Vagina (tissue), 2 donors: ENCODE results near the gene C11orf24. TPM values are rescaled to one million over a fixed set of nuclear protein-coding genes. Genes with fewer than 3 reads are reported as not detected.

Experiments used
- DNase-seq, 2 donors: peaks; one replicate each; pipeline ENCODE4 v3.0.0-alpha.2; 2017; ENCODE audit errors: extremely low spot score in 2 of 2
- H3K27ac ChIP-seq: fragments of 200-600 bp; sonication (generic); one replicate; pipeline ENCODE4 v1.5.1; 2019
- H3K27me3 ChIP-seq: fragments of 200-600 bp; sonication (generic); one replicate; pipeline ENCODE4 v1.5.1; 2019
- H3K36me3 ChIP-seq, 2 donors: fragments of 200-600 bp; sonication (generic); one replicate each; pipeline ENCODE4 v1.5.1; 2017 to 2019
- H3K4me1 ChIP-seq: fragments of 200-600 bp; sonication (generic); one replicate; pipeline ENCODE4 v1.5.1; 2019
- H3K4me3 ChIP-seq, 2 donors: fragments of 200-600 bp; sonication (generic); 1 replicate in 1 of 2; 2 replicates in 1 of 2; pipeline ENCODE4 v1.5.1; 2016 to 2019
- H3K9me3 ChIP-seq: fragments of 200-600 bp; sonication (generic); one replicate; pipeline ENCODE4 v1.5.1; 2019
- POLR2A ChIP-seq, 2 donors: fragments of 450-650 bp; IDR thresholded peaks; one replicate each; pipeline ENCODE4 v1.6.1; 2017; ENCODE audit warnings: antibody characterized with exemption in 2 of 2, mild to moderate bottlenecking in 2 of 2, moderate library complexity in 2 of 2
- POLR2AphosphoS5 ChIP-seq, 2 donors: sonication (generic); formaldehyde crosslinking; IDR thresholded peaks; one replicate each; pipeline ENCODE4 v1.9.0; 2017; ENCODE audit warnings: antibody characterized with exemption in 2 of 2, mild to moderate bottlenecking in 2 of 2, low read depth in 1 of 2; ENCODE audit not compliant: insufficient read depth in 1 of 2
- intact Hi-C: fragments of 100-400 bp; cut with DNase I; formaldehyde crosslinking; loops from one replicate; pipeline ENCODE4 v1.15.1; 2023
- total RNA-seq: library from RNA; depleted of rRNA; stranded (reverse); fragments of >200 nt; gene quantifications from one replicate; pipeline ENCODE4 v1.2.3, GENCODE V29; 2016
- TF ChIP-seq, protein P1 (sequence below), 3 experiments: fragments of 450-650 bp in 2 of 3; fragments of 200-600 bp in 1 of 3; sonication (generic) in 1 of 3; IDR thresholded peaks; one replicate each; pipeline ENCODE4 v1.5.1; 2017 to 2019; ENCODE audit warnings: antibody characterized with exemption in 3 of 3, mild to moderate bottlenecking in 2 of 3, moderate library complexity in 2 of 3

Gene C11orf24
- total RNA-seq, 1 donor from 2014 or later = 38.1 TPM

DNA sequence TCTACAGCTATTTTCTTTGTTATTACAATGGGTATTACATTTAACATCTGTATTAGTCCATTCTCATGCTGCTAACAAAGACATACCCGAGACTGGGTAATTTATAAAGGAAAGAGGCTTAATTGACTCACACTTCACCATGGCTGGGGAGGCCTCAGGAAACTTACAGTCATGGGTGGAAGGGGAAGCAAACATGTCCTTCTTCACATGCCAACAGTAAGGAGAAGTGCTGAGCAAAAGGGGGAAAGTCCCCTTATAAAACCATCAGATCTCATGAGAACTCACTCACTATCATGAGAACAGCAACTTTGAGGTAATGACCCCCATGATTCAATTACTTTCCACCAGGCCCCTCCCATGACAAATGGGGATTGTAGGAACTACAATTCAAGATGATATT is 42.2 kb downstream of the C11orf24 start:
- H3K27me3 ChIP-seq = no peaks in the 10 kb centered on the region

DNA sequence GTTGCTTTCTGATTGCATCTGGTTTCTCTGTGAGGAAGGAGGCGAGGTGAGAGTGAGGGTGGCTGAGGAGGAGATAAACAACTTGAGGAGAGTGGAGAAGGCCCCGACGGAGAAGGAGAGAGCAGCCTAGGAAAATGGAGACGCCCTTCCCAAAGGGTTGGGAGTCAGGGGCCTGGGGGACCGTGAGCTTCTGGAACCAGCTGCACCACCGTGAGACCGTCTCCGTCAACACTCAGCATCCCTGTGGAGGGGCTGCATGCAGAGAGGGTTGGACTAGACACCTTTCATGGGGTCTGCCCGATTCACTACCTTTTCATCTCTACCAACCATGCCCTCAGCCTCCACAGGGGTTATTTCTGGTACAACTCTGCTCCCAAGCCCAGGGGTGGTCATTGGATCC is 45.4 kb downstream of the C11orf24 start:
- no peaks in the 10 kb centered on the region for H3K4me1 ChIP-seq
- H3K27me3 ChIP-seq = no peaks in the 10 kb centered on the region
- intact Hi-C loops = no loop called here
- H3K4me3 ChIP-seq = no peak overlapping the region
- no peaks in the 10 kb centered on the region for H3K36me3 ChIP-seq
- no peaks in the 10 kb centered on the region for H3K9me3 ChIP-seq
- no peak for DNase-seq
- no peak overlapping the region for H3K27ac ChIP-seq
- TF ChIP-seq, protein P1, sequence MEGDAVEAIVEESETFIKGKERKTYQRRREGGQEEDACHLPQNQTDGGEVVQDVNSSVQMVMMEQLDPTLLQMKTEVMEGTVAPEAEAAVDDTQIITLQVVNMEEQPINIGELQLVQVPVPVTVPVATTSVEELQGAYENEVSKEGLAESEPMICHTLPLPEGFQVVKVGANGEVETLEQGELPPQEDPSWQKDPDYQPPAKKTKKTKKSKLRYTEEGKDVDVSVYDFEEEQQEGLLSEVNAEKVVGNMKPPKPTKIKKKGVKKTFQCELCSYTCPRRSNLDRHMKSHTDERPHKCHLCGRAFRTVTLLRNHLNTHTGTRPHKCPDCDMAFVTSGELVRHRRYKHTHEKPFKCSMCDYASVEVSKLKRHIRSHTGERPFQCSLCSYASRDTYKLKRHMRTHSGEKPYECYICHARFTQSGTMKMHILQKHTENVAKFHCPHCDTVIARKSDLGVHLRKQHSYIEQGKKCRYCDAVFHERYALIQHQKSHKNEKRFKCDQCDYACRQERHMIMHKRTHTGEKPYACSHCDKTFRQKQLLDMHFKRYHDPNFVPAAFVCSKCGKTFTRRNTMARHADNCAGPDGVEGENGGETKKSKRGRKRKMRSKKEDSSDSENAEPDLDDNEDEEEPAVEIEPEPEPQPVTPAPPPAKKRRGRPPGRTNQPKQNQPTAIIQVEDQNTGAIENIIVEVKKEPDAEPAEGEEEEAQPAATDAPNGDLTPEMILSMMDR (IDR thresholded peaks at IDR 0.05) = no peak
- TF ChIP-seq POLR2AphosphoS5 (IDR thresholded peaks at IDR 0.05; ENCODE audit: insufficient read depth in 1 of 2, low read depth in 1 of 2) (no peak), POLR2A (IDR thresholded peaks at IDR 0.05) (no peak)

More for the DNA sequence above, 42.2 kb downstream of the C11orf24 start:
- no peak overlapping the region for H3K27ac ChIP-seq
- H3K9me3 ChIP-seq = no peaks in the 10 kb centered on the region
- no peak for DNase-seq
- no peaks in the 10 kb centered on the region for H3K4me1 ChIP-seq
- intact Hi-C loops = no loop called here
- no peak overlapping the region for H3K4me3 ChIP-seq
- TF ChIP-seq POLR2A (IDR thresholded peaks at IDR 0.05) (no peak), POLR2AphosphoS5 (IDR thresholded peaks at IDR 0.05; ENCODE audit: insufficient read depth in 1 of 2, low read depth in 1 of 2) (no peak)
- TF ChIP-seq, protein P1 (IDR thresholded peaks at IDR 0.05) = no peak
- H3K36me3 ChIP-seq = no peaks in the 10 kb centered on the region

DNA sequence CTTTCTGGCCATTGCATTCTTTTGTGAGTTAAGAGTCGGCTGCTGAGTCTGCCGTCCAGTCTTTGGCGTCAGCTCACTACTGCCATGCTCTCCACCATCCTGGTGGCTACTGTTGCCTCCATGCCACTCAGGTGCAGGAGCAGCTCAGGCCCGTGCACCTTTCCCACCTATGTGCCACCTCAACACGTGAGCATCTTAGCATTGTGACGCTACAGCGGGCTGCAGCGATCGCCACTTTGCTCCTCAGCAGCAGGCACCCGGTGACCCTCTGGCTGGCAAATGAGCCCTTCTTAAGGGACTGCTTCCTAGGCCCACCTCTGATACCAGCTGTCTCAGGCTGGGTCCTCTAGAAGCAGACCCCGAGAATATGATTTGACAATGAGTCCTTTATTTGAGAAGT is 47.2 kb downstream of the C11orf24 start:
- intact Hi-C loops = no loop called here
- H3K27me3 ChIP-seq = no peaks in the 10 kb centered on the region
- no peak for DNase-seq
- H3K4me3 ChIP-seq = no peak overlapping the region
- H3K4me1 ChIP-seq = no peaks in the 10 kb centered on the region
- TF ChIP-seq, protein P1 (IDR thresholded peaks at IDR 0.05) = no peak
- TF ChIP-seq POLR2A (IDR thresholded peaks at IDR 0.05) = no peak
- TF ChIP-seq POLR2AphosphoS5 (IDR thresholded peaks at IDR 0.05; ENCODE audit: insufficient read depth in 1 of 2, low read depth in 1 of 2) = no peak
- H3K9me3 ChIP-seq = no peaks in the 10 kb centered on the region
- H3K27ac ChIP-seq = no peak overlapping the region
- no peaks in the 10 kb centered on the region for H3K36me3 ChIP-seq

DNA sequence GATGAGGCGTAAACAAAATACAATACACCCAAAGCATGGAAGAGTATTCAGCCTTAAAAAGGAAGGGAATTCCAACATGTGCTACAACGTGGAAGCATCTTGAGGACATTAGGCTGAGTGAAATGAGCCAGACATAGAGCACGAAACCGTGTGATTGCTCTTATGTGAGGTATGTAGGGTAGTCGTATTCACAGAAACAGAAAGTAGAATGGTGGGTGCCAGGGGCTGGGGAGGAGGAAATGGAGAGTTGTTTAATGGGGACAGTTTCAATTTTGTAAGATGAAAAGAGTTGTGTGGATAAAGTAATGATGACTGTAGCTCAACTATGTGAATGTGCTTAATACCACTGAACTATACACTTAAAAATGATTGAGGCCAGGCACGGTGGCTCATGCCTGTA is 48.5 kb downstream of the C11orf24 start:
- H3K36me3 ChIP-seq = no peaks in the 10 kb centered on the region
- H3K4me3 ChIP-seq = no peak overlapping the region
- no peak for DNase-seq
- H3K27me3 ChIP-seq = no peaks in the 10 kb centered on the region
- TF ChIP-seq, protein P1 (IDR thresholded peaks at IDR 0.05) = no peak
- H3K4me1 ChIP-seq = no peaks in the 10 kb centered on the region
- no peak overlapping the region for H3K27ac ChIP-seq
- H3K9me3 ChIP-seq = no peaks in the 10 kb centered on the region
- intact Hi-C loops = no loop called here

GRCh38 chr11:68221406-68221805 is 50.4 kb downstream of the C11orf24 start:
- H3K27me3 ChIP-seq = no peaks in the 10 kb centered on the region
- no peak overlapping the region for H3K27ac ChIP-seq
- no peak for DNase-seq
- H3K4me1 ChIP-seq = peaks cover 4% of the 10 kb centered on the region
- no peak overlapping the region for H3K4me3 ChIP-seq
- no peaks in the 10 kb centered on the region for H3K36me3 ChIP-seq
- intact Hi-C loops = no loop called here
- H3K9me3 ChIP-seq = no peaks in the 10 kb centered on the region
- TF ChIP-seq POLR2AphosphoS5 (IDR thresholded peaks at IDR 0.05; ENCODE audit: insufficient read depth in 1 of 2, low read depth in 1 of 2) = no peak
- no peak for TF ChIP-seq POLR2A (IDR thresholded peaks at IDR 0.05)
- TF ChIP-seq, protein P1 (IDR thresholded peaks at IDR 0.05) = no peak
